GM12878 (cell line): ENCODE results near the gene DENND1C. TPM values are rescaled to one million over a fixed set of nuclear protein-coding genes. Genes with fewer than 3 reads are reported as not detected.

ENCODE experiments used
- ATAC-seq: fragments of 200-7000 bp; cut with Tn5 transposase; 3 replicates; pipeline ENCODE4 v1.9.1; 2020; ENCODE audit warnings: mild to moderate bottlenecking, moderate library complexity
- BruUV-seq: library from RNA; stranded (reverse); fragments of 400-500 nt; replicated peaks from 2 replicates; lab custom pipeline; 2021; lab: Mats Ljungman, UMichigan
- CTCF ChIA-PET: fragments of 300-600 bp; sonication (Branson Sonifier 250); formaldehyde crosslinking; extraction: SDS; loops from one replicate; lab custom pipeline; 2021; ENCODE audit warnings: inconsistent platforms; lab: Yijun Ruan, JAX
- POLR2A ChIA-PET: fragments of 350-600 bp; formaldehyde crosslinking; extraction: SDS; loops from one replicate; lab custom pipeline; 2021; ENCODE audit warnings: inconsistent platforms; lab: Charles Lee
- RAD21 ChIA-PET: fragments of 300-600 bp; sonication (Branson Sonifier 250); formaldehyde crosslinking; loops from one replicate; lab custom pipeline; 2023; ENCODE audit warnings: antibody characterized with exemption; ENCODE audit not compliant: unreplicated experiment; lab: Charles Lee
- SMC1A ChIA-PET: fragments of 300-600 bp; sonication (Branson Sonifier 250); formaldehyde crosslinking; loops from one replicate; lab custom pipeline; 2023; ENCODE audit not compliant: unreplicated experiment, uncharacterized antibody; lab: Charles Lee
- DNase-seq: peaks from one replicate; pipeline ENCODE4 v3.0.0-alpha.2; 2011; ENCODE audit warnings: low read depth, low spot score
- FAIRE-seq: peaks from 3 replicates; lab custom pipeline; 2011; peaks lifted over from hg19 to GRCh38; lab: Jason Lieb, UNC
- H2AFZ ChIP-seq: 2 replicates; pipeline ENCODE4 v1.6.0; 2011; ENCODE audit warnings: low read depth, low read length, control low read depth; ENCODE audit not compliant: control insufficient read depth
- H3K27ac ChIP-seq: 2 replicates; pipeline ENCODE4 v1.5.1; 2011; ENCODE audit warnings: control low read depth; ENCODE audit not compliant: control insufficient read depth, insufficient read depth
- H3K27me3 ChIP-seq, 2 experiments: replicated peaks in 1 of 2; 2 replicates each; pipeline versions ENCODE4 v1.6.0 to v1.6.1; 2011; ENCODE audit warnings: low read length in 1 of 2; ENCODE audit not compliant: control insufficient read depth in 2 of 2, insufficient read depth in 2 of 2
- H3K36me3 ChIP-seq, 2 experiments: 2 replicates each; pipeline ENCODE4 v1.5.1; 2011; ENCODE audit warnings: low read length in 1 of 2; ENCODE audit not compliant: control insufficient read depth in 2 of 2, insufficient read depth in 2 of 2
- H3K4me1 ChIP-seq: 2 replicates; pipeline ENCODE4 v1.6.1; 2011; ENCODE audit warnings: mild to moderate bottlenecking, low read length, moderate library complexity, mixed read lengths; ENCODE audit not compliant: control insufficient read depth, insufficient read depth
- H3K4me2 ChIP-seq: 2 replicates; pipeline ENCODE4 v1.6.0; 2011; ENCODE audit warnings: control low read depth; ENCODE audit not compliant: control insufficient read depth, insufficient read depth
- H3K4me3 ChIP-seq: fragments of 200-600 bp; sonication (generic); 2 replicates; pipeline ENCODE4 v1.5.1; 2016
- H3K79me2 ChIP-seq: 2 replicates; pipeline ENCODE4 v1.6.0; 2011; ENCODE audit warnings: low read length; ENCODE audit not compliant: control insufficient read depth, insufficient read depth
- H3K9ac ChIP-seq: 2 replicates; pipeline ENCODE4 v1.8.0; 2011; ENCODE audit warnings: low read length, control low read depth, mixed read lengths; ENCODE audit not compliant: control insufficient read depth, insufficient read depth
- H3K9me3 ChIP-seq: replicated peaks from 3 replicates; pipeline ENCODE4 v1.5.1; 2011; ENCODE audit warnings: mild to moderate bottlenecking, low read length; ENCODE audit not compliant: control insufficient read depth, insufficient read depth
- H4K20me1 ChIP-seq: 2 replicates; pipeline ENCODE4 v1.6.0; 2011; ENCODE audit not compliant: control insufficient read depth, insufficient read depth
- DPF2 ChIP-seq: fragments of 450-650 bp; IDR thresholded peaks from 2 replicates; pipeline ENCODE4 v1.6.1; 2017; ENCODE audit warnings: mild to moderate bottlenecking
- ETV6 ChIP-seq, 2 experiments: fragments of 450-650 bp in 1 of 2; IDR thresholded peaks in 1 of 2; conservative IDR thresholded peaks in 1 of 2; 2 replicates each; pipeline ENCODE4 v1.6.1; 2014; ENCODE audit warnings: antibody characterized with exemption in 1 of 2, borderline replicate concordance in 1 of 2, low read depth in 1 of 2, mild to moderate bottlenecking in 1 of 2, moderate library complexity in 1 of 2
- HDAC2 ChIP-seq: fragments of 200-600 bp; sonication (generic); IDR thresholded peaks from 2 replicates; pipeline ENCODE4 v1.6.1; 2017
- KAT2A ChIP-seq: conservative IDR thresholded peaks from 2 replicates; pipeline ENCODE4 v1.6.1; 2011; ENCODE audit warnings: low read depth, low read length; ENCODE audit not compliant: control insufficient read depth
- PAX5 ChIP-seq: IDR thresholded peaks from 2 replicates; pipeline ENCODE4 v1.6.1; 2011; ENCODE audit warnings: low read depth, low read length, borderline replicate concordance
- PML ChIP-seq: IDR thresholded peaks from 2 replicates; pipeline ENCODE4 v1.6.1; 2012; ENCODE audit warnings: low read length, inconsistent platforms
- SRF ChIP-seq, 2 experiments: IDR thresholded peaks; 2 replicates each; pipeline ENCODE4 v1.6.1; 2011; ENCODE audit warnings: low read depth in 2 of 2, low read length in 2 of 2, mild to moderate bottlenecking in 1 of 2, moderate library complexity in 1 of 2
- SUPT20H ChIP-seq: IDR thresholded peaks from 2 replicates; pipeline ENCODE4 v1.6.1; 2011; ENCODE audit warnings: low read depth, mild to moderate bottlenecking, low read length, moderate library complexity, borderline replicate concordance; ENCODE audit not compliant: control insufficient read depth
- TBL1XR1 ChIP-seq: IDR thresholded peaks from 2 replicates; pipeline ENCODE4 v1.6.1; 2012; ENCODE audit warnings: low read depth, low read length, improper control_type of control experiment
- TCF12 ChIP-seq: IDR thresholded peaks from 2 replicates; pipeline ENCODE4 v1.6.1; 2011; ENCODE audit warnings: low read depth, mild to moderate bottlenecking, low read length
- ZNF217 ChIP-seq: fragments of 450-650 bp; IDR thresholded peaks from 2 replicates; pipeline ENCODE4 v1.6.1; 2017; ENCODE audit warnings: antibody characterized with exemption, mild to moderate bottlenecking
- ZNF24 ChIP-seq: fragments of 450-650 bp; IDR thresholded peaks from 2 replicates; pipeline ENCODE4 v1.6.1; 2017; ENCODE audit warnings: antibody characterized with exemption, mild to moderate bottlenecking
- ZNF622 ChIP-seq: fragments of 450-650 bp; IDR thresholded peaks from 2 replicates; pipeline ENCODE4 v1.6.1; 2017; ENCODE audit warnings: mild to moderate bottlenecking, inconsistent platforms
- ZSCAN29 ChIP-seq: fragments of 450-650 bp; IDR thresholded peaks from 2 replicates; pipeline ENCODE4 v1.6.1; 2017; ENCODE audit warnings: mild to moderate bottlenecking, moderate library complexity
- WGBS: methylation state at CpG from one replicate; pipeline ENCODE4 v1.1.6; 2016; ENCODE audit warnings: low lambda C conversion rate; ENCODE audit not compliant: insufficient replicate concordance, insufficient coverage; ENCODE audit errors: missing lambda C conversion rate; 5-methylcytosine and 5-hydroxymethylcytosine counted together
- in situ Hi-C: fragments of 300-500 bp; cut with MboI; formaldehyde crosslinking; loops from 9 replicates; pipeline ENCODE4 v1.14.3; 2018; ENCODE audit warnings: mixed read lengths
- intact Hi-C: fragments of 100-400 bp; cut with micrococcal nuclease; formaldehyde crosslinking; loops from one replicate; pipeline ENCODE4 v1.14.2; 2022; ENCODE audit not compliant: unreplicated experiment
- polyA plus RNA-seq, 11 experiments: library from polyadenylated mRNA; depleted of rRNA in 4 of 11; unstranded in 6 of 11; stranded (reverse) in 5 of 11; fragments of >200 nt; fragmentation: Nextera tagmentation in 4 of 11; fragmentation: Illumina TruSeq in 1 of 11; extraction: Ambion mirVana in 4 of 11; extraction: Trizol in 1 of 11; gene quantifications; 1 replicate in 1 of 11; 2 replicates in 10 of 11; pipeline versions ENCODE4 v1.2.1 to v1.2.3, GENCODE V29; 2011 to 2016; ENCODE audit warnings: inconsistent platforms in 2 of 11, missing spikeins in 2 of 11, low read depth in 1 of 11
- total RNA-seq, 4 experiments: library from RNA; depleted of rRNA in 3 of 4; stranded (reverse); fragments of >200 nt in 3 of 4; fragmentation: Illumina TruSeq in 1 of 4; extraction: Trizol in 1 of 4; gene quantifications; 2 replicates each; pipeline versions ENCODE4 v1.2.1 to v1.2.3, GENCODE V29; 2013 to 2021
- TF ChIP-seq, protein P1 (sequence below): fragments of 450-650 bp; IDR thresholded peaks from 2 replicates; pipeline ENCODE4 v1.6.1; 2018; ENCODE audit warnings: borderline replicate concordance, mild to moderate bottlenecking; ENCODE audit not compliant: partially characterized antibody
- TF ChIP-seq, protein P2 (sequence below): fragments of 450-650 bp; formaldehyde crosslinking; IDR thresholded peaks from 2 replicates; pipeline ENCODE4 v1.4.0; 2020; ENCODE audit warnings: mild to moderate bottlenecking, moderate library complexity
- TF ChIP-seq, protein P3 (sequence below): IDR thresholded peaks from 2 replicates; pipeline ENCODE4 v1.6.1; 2011; ENCODE audit warnings: low read depth, low read length, improper control_type of control experiment, borderline replicate concordance

Gene DENND1C
- total and polyA plus RNA-seq, 10 of the 15 experiments (the other 5 are each of a cell fraction or from before 2014, with no cell fraction given): 2.4 to 54.3 (median 32.7) TPM

DNA sequence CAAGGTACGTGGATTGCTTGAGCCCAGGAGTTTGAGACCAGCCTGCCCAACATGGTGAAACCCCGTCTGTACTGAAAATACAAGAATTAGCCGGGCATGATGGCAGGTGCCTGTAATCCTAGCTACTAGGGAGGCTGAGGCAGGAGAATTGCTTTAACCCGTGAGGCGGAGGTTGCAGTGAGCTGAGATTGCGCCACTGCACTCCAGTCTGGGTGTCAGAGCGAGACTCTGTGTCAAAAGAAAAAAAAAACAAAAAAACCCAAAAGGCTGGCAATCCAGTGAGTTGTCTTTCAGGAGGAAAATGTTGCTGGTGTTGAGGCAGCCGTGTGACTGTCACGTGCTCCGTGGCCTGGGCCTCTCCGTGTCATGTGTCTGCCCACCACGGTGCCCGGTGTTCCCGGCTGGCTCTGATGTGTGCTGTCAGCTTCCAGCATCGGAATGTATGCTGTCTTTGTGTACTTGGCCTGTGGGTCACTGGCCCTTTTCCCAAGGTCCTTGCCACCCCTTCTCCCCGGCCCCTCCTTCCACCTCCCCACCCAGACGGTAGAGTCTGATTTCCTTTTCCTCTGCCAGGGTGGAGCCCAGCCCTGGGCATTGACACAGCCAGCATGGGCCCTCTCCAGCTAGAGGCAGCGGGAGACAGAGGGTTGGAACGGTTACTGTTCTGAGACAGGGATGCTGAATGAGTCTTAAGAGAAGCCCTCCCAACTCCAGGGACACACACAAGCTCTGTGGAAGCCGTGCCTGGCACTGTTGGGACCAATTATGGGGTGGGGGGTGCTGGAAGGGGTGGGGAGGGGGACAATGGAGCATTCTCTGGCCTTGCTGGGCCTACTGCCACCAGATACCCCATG is 27.8 kb upstream of the DENND1C start:
- POLR2A ChIA-PET: interaction anchor here (0.6 kb wide), 1 partner anchor 92 kb away, joined by 5 read pairs; no protein-coding TSS in a partner anchor
- no peak overlapping the region for H3K9ac ChIP-seq
- H3K9me3 ChIP-seq: no peaks in the 10 kb centered on the region
- no peaks in the 10 kb centered on the region for H3K79me2 ChIP-seq
- RAD21 ChIA-PET: no interaction called here
- BruUV-seq: no TSS peak
- H3K4me2 ChIP-seq: no peak overlapping the region
- no peak for DNase-seq
- no peak overlapping the region for H3K4me3 ChIP-seq
- H3K27me3 ChIP-seq: no peaks in the 10 kb centered on the region
- CTCF ChIA-PET: no interaction called here
- intact Hi-C loops (loop anchor here (5.0 to 10.0 kb wide), 3 partner anchors 115 to 382 kb away; partner anchors contain the start of gene GTF2F1), in situ Hi-C loops (no loop called here)
- H3K27ac ChIP-seq: no peak overlapping the region
- SMC1A ChIA-PET: no interaction called here
- ATAC-seq: no peak
- H3K4me1 ChIP-seq: 0 out of 2 replicates have a peak, but pooled peaks cover 3% of the 10 kb centered on the region
- WGBS: 75% methylated on average over 19 of the region's 20 CpGs
- no peaks in the 10 kb centered on the region for H4K20me1 ChIP-seq
- no peak overlapping the region for H2AFZ ChIP-seq
- no peak for FAIRE-seq
- no peaks in the 10 kb centered on the region for H3K36me3 ChIP-seq
- TF ChIP-seq ETV6 (conservative IDR thresholded peaks at IDR 0.05 in 1 of 2, IDR thresholded peaks at IDR 0.05 in 1 of 2; ENCODE audit: borderline replicate concordance in 1 of 2, low read depth in 1 of 2) (no peak), ZNF217 (no peak), TCF12 (no peak), TBL1XR1 (no peak), HDAC2 (no peak), ZNF622 (no peak), PML (no peak), PAX5 (no peak), ZSCAN29 (no peak), KAT2A (no peak), ZNF24 (no peak), SUPT20H (no peak), DPF2 (no peak), SRF (IDR thresholded peaks at IDR 0.05; ENCODE audit: low read depth in 2 of 2, low read length in 2 of 2) (no peak)
- TF ChIP-seq, protein P1, sequence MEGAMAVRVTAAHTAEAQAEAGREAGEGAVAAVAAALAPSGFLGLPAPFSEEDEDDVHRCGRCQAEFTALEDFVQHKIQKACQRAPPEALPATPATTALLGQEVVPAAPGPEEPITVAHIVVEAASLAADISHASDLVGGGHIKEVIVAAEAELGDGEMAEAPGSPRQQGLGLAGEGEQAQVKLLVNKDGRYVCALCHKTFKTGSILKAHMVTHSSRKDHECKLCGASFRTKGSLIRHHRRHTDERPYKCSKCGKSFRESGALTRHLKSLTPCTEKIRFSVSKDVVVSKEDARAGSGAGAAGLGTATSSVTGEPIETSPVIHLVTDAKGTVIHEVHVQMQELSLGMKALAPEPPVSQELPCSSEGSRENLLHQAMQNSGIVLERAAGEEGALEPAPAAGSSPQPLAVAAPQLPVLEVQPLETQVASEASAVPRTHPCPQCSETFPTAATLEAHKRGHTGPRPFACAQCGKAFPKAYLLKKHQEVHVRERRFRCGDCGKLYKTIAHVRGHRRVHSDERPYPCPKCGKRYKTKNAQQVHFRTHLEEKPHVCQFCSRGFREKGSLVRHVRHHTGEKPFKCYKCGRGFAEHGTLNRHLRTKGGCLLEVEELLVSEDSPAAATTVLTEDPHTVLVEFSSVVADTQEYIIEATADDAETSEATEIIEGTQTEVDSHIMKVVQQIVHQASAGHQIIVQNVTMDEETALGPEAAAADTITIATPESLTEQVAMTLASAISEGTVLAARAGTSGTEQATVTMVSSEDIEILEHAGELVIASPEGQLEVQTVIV: no peak
- TF ChIP-seq, protein P2, sequence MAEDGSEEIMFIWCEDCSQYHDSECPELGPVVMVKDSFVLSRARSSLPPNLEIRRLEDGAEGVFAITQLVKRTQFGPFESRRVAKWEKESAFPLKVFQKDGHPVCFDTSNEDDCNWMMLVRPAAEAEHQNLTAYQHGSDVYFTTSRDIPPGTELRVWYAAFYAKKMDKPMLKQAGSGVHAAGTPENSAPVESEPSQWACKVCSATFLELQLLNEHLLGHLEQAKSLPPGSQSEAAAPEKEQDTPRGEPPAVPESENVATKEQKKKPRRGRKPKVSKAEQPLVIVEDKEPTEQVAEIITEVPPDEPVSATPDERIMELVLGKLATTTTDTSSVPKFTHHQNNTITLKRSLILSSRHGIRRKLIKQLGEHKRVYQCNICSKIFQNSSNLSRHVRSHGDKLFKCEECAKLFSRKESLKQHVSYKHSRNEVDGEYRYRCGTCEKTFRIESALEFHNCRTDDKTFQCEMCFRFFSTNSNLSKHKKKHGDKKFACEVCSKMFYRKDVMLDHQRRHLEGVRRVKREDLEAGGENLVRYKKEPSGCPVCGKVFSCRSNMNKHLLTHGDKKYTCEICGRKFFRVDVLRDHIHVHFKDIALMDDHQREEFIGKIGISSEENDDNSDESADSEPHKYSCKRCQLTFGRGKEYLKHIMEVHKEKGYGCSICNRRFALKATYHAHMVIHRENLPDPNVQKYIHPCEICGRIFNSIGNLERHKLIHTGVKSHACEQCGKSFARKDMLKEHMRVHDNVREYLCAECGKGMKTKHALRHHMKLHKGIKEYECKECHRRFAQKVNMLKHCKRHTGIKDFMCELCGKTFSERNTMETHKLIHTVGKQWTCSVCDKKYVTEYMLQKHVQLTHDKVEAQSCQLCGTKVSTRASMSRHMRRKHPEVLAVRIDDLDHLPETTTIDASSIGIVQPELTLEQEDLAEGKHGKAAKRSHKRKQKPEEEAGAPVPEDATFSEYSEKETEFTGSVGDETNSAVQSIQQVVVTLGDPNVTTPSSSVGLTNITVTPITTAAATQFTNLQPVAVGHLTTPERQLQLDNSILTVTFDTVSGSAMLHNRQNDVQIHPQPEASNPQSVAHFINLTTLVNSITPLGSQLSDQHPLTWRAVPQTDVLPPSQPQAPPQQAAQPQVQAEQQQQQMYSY (CRISPR knock-in tag): no peak
- TF ChIP-seq, protein P3, sequence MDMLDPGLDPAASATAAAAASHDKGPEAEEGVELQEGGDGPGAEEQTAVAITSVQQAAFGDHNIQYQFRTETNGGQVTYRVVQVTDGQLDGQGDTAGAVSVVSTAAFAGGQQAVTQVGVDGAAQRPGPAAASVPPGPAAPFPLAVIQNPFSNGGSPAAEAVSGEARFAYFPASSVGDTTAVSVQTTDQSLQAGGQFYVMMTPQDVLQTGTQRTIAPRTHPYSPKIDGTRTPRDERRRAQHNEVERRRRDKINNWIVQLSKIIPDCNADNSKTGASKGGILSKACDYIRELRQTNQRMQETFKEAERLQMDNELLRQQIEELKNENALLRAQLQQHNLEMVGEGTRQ: no peak
